H1 (cell line): ENCODE results near the gene DYNLT2. TPM values are rescaled to one million over a fixed set of nuclear protein-coding genes. Genes with fewer than 3 reads are reported as not detected.

Experiments
- CTCF ChIA-PET: fragments of 300-600 bp; sonication (Branson Sonifier 250); formaldehyde crosslinking; loops from one replicate; lab custom pipeline; 2021; ENCODE audit not compliant: partially characterized antibody; lab: Charles Lee
- POLR2A ChIA-PET: fragments of 300-600 bp; sonication (Branson Sonifier 250); formaldehyde crosslinking; loops from one replicate; lab custom pipeline; 2021; ENCODE audit warnings: inconsistent platforms; ENCODE audit not compliant: partially characterized antibody; lab: Charles Lee
- DNase-seq, 2 experiments: peaks; one replicate each; pipeline versions ENCODE4 v3.0.0 to v3.0.0-alpha.2; 2010 to 2022; ENCODE audit warnings: low spot score in 2 of 2, low read depth in 1 of 2, mixed read lengths in 1 of 2
- FAIRE-seq: peaks from 2 replicates; lab custom pipeline; 2011; peaks lifted over from hg19 to GRCh38; lab: Jason Lieb, UNC
- H2AFZ ChIP-seq: 2 replicates; pipeline ENCODE4 v1.8.1; 2012; ENCODE audit warnings: low read length, inconsistent platforms
- H2AK5ac ChIP-seq: 2 replicates; pipeline ENCODE4 v1.6.1; 2013; ENCODE audit warnings: low read depth, low read length
- H2BK120ac ChIP-seq: replicated peaks from 2 replicates; pipeline ENCODE3; 2013; ENCODE audit warnings: low read depth, low read length, inconsistent platforms
- H2BK12ac ChIP-seq: 2 replicates; pipeline ENCODE4 v1.6.1; 2013; ENCODE audit warnings: low read depth, low read length
- H2BK15ac ChIP-seq: 2 replicates; pipeline ENCODE4 v1.6.1; 2013; ENCODE audit warnings: low read length
- H2BK20ac ChIP-seq: 2 replicates; pipeline ENCODE4 v1.6.1; 2013; ENCODE audit warnings: low read length
- H2BK5ac ChIP-seq: 2 replicates; pipeline ENCODE4 v1.6.1; 2013; ENCODE audit warnings: low read depth, low read length
- H3K14ac ChIP-seq: 2 replicates; pipeline ENCODE4 v1.6.1; 2013; ENCODE audit warnings: inconsistent platforms; ENCODE audit not compliant: insufficient read length
- H3K18ac ChIP-seq: 2 replicates; pipeline ENCODE4 v1.6.1; 2013; ENCODE audit warnings: low read length; ENCODE audit errors: extremely low read depth
- H3K23ac ChIP-seq: 2 replicates; pipeline ENCODE4 v1.6.1; 2013; ENCODE audit warnings: inconsistent platforms; ENCODE audit not compliant: insufficient read length
- H3K23me2 ChIP-seq: 2 replicates; pipeline ENCODE4 v1.6.1; 2013; ENCODE audit warnings: low read depth, low read length
- H3K27ac ChIP-seq: 2 replicates; pipeline ENCODE4 v1.6.1; 2011; ENCODE audit warnings: low read depth, low read length, inconsistent platforms
- H3K27me3 ChIP-seq, 4 experiments: replicated peaks in 1 of 4; 1 replicate in 1 of 4; 2 replicates in 3 of 4; pipeline versions ENCODE4 v1.6.1 to v1.8.1; 2011 to 2013; ENCODE audit warnings: low read length in 3 of 4, mild to moderate bottlenecking in 3 of 4, inconsistent platforms in 2 of 4, mixed read lengths in 2 of 4, moderate library complexity in 1 of 4; ENCODE audit not compliant: control insufficient read depth in 3 of 4, insufficient read depth in 3 of 4; ENCODE audit errors: extremely low read depth in 1 of 4
- H3K36me3 ChIP-seq, 4 experiments: 2 replicates each; pipeline versions ENCODE4 v1.6.1 to v1.8.1; 2011 to 2013; ENCODE audit warnings: mild to moderate bottlenecking in 4 of 4, low read length in 3 of 4, moderate library complexity in 2 of 4, control low read depth in 1 of 4, inconsistent platforms in 1 of 4; ENCODE audit not compliant: insufficient read depth in 4 of 4, control insufficient read depth in 2 of 4
- H3K4ac ChIP-seq: replicated peaks from 2 replicates; pipeline ENCODE3; 2013; ENCODE audit warnings: low read length, low read depth, mixed read lengths, inconsistent platforms; ENCODE audit not compliant: insufficient read length
- H3K4me1 ChIP-seq, 4 experiments: replicated peaks in 1 of 4; 1 replicate in 1 of 4; 2 replicates in 3 of 4; pipeline versions ENCODE4 v1.6.1 to v1.8.1; 2011 to 2013; ENCODE audit warnings: low read length in 3 of 4, inconsistent platforms in 2 of 4, mixed read lengths in 1 of 4; ENCODE audit not compliant: insufficient read depth in 4 of 4, control insufficient read depth in 3 of 4
- H3K4me2 ChIP-seq, 2 experiments: 2 replicates each; pipeline versions ENCODE4 v1.6.1 to v1.8.1; 2011 to 2013; ENCODE audit warnings: low read depth in 2 of 2, low read length in 2 of 2, control low read depth in 1 of 2, inconsistent platforms in 1 of 2, mild to moderate bottlenecking in 1 of 2; ENCODE audit not compliant: insufficient read depth in 1 of 2
- H3K4me3 ChIP-seq, 4 experiments: fragments of 200-600, 300-600 bp in 1 of 4; sonication (generic), shearing (Covaris generic), sonication (Bioruptor Twin) in 1 of 4; 2 replicates each; pipeline versions ENCODE4 v1.5.1 to v1.8.1; 2011 to 2016; ENCODE audit warnings: low read length in 4 of 4, low read depth in 3 of 4, control low read depth in 2 of 4, inconsistent platforms in 2 of 4, mild to moderate bottlenecking in 2 of 4, mixed read lengths in 1 of 4, moderate library complexity in 1 of 4; ENCODE audit not compliant: insufficient read depth in 2 of 4; ENCODE audit errors: extremely low read depth in 1 of 4
- H3K56ac ChIP-seq: replicated peaks from 2 replicates; pipeline ENCODE3; 2013; ENCODE audit warnings: low read depth, mild to moderate bottlenecking, mixed read lengths, low read length, inconsistent platforms; ENCODE audit not compliant: insufficient read length
- H3K79me1 ChIP-seq: 2 replicates; pipeline ENCODE4 v1.6.1; 2013; ENCODE audit warnings: low read depth, low read length, control low read depth
- H3K79me2 ChIP-seq, 2 experiments: 2 replicates each; pipeline versions ENCODE4 v1.6.1 to v1.8.1; 2012 to 2013; ENCODE audit warnings: low read length in 2 of 2, mild to moderate bottlenecking in 2 of 2, inconsistent platforms in 1 of 2; ENCODE audit not compliant: insufficient read depth in 2 of 2, control insufficient read depth in 1 of 2
- H3K9ac ChIP-seq, 4 experiments: replicated peaks in 1 of 4; 1 replicate in 1 of 4; 2 replicates in 3 of 4; pipeline versions ENCODE4 v1.6.1 to v1.8.1; 2011 to 2013; ENCODE audit warnings: low read depth in 3 of 4, low read length in 3 of 4, control low read depth in 2 of 4, mild to moderate bottlenecking in 2 of 4, moderate library complexity in 2 of 4, inconsistent platforms in 1 of 4; ENCODE audit errors: extremely low read depth in 1 of 4
- H3K9me3 ChIP-seq, 2 experiments: 2 replicates each; pipeline versions ENCODE4 v1.6.1 to v1.8.1; 2012 to 2013; ENCODE audit warnings: mild to moderate bottlenecking in 2 of 2, moderate library complexity in 2 of 2, control low read depth in 1 of 2, inconsistent platforms in 1 of 2, low read depth in 1 of 2, low read length in 1 of 2, mixed read lengths in 1 of 2; ENCODE audit not compliant: insufficient read depth in 2 of 2
- H4K20me1 ChIP-seq, 2 experiments: replicated peaks in 1 of 2; 2 replicates each; pipeline versions ENCODE3 to v1.8.1; 2011 to 2013; ENCODE audit warnings: inconsistent platforms in 2 of 2, low read length in 2 of 2, mild to moderate bottlenecking in 1 of 2; ENCODE audit not compliant: insufficient read depth in 2 of 2, control insufficient read depth in 1 of 2
- H4K5ac ChIP-seq: 2 replicates; pipeline ENCODE4 v1.6.1; 2013; ENCODE audit warnings: low read length, low read depth, mixed read lengths, inconsistent platforms; ENCODE audit not compliant: insufficient read length
- H4K8ac ChIP-seq: 2 replicates; pipeline ENCODE4 v1.8.0; 2013; ENCODE audit warnings: mild to moderate bottlenecking, moderate library complexity, low read length, inconsistent platforms; ENCODE audit not compliant: insufficient read depth; ENCODE audit errors: extremely low read depth
- H4K91ac ChIP-seq: replicated peaks from 2 replicates; pipeline ENCODE3; 2013; ENCODE audit warnings: low read length, mixed read lengths, inconsistent platforms; ENCODE audit not compliant: insufficient read length
- PHF8 ChIP-seq: fragments of 200-600 bp; sonication (generic); conservative IDR thresholded peaks from 2 replicates; pipeline ENCODE4 v1.7.1; 2012; ENCODE audit warnings: low read depth, mild to moderate bottlenecking, inconsistent platforms, low read length, moderate library complexity
- WGBS, 2 experiments: shearing (Covaris generic) in 1 of 2; methylation state at CpG; one replicate each; pipeline versions ENCODE4 v1.1.6 to v1.1.7; 2013 to 2015; ENCODE audit warnings: low lambda C conversion rate in 2 of 2, mixed read lengths in 2 of 2, inconsistent platforms in 1 of 2, low coverage in 1 of 2, missing lambda C conversion rate in 1 of 2; ENCODE audit not compliant: insufficient replicate concordance in 2 of 2, insufficient coverage in 1 of 2, insufficient read length in 1 of 2; ENCODE audit errors: extremely low coverage in 1 of 2, missing lambda C conversion rate in 1 of 2; 5-methylcytosine and 5-hydroxymethylcytosine counted together
- polyA plus RNA-seq, 7 experiments: library from polyadenylated mRNA; depleted of rRNA in 3 of 7; stranded (reverse) in 5 of 7; unstranded in 2 of 7; fragments of >200 nt in 5 of 7; fragments of 200-250 nt in 2 of 7; gene quantifications; 1 replicate in 5 of 7; 2 replicates in 1 of 7; 4 replicates in 1 of 7; pipeline versions ENCODE4 v1.2.1 to v1.2.3, GENCODE V29; 2011 to 2013; ENCODE audit warnings: missing spikeins in 2 of 7, mixed read lengths in 2 of 7
- total RNA-seq: library from RNA; stranded (reverse); fragmentation: NEBNext Ultra II Directional; extraction: Animal tissue kit (Norgen Biotek cat#: 25700); gene quantifications from 2 replicates; pipeline ENCODE4 v1.2.1, GENCODE V29; 2021
- TF ChIP-seq, protein P1 (sequence below): IDR thresholded peaks from 2 replicates; pipeline ENCODE4 v1.6.1; 2012; ENCODE audit warnings: inconsistent platforms

Gene DYNLT2
- total and polyA plus RNA-seq, 2 of the 8 experiments (the other 6 are each of a cell fraction or from before 2014, with no cell fraction given) = 0.48 to 1.8 TPM

DNA sequence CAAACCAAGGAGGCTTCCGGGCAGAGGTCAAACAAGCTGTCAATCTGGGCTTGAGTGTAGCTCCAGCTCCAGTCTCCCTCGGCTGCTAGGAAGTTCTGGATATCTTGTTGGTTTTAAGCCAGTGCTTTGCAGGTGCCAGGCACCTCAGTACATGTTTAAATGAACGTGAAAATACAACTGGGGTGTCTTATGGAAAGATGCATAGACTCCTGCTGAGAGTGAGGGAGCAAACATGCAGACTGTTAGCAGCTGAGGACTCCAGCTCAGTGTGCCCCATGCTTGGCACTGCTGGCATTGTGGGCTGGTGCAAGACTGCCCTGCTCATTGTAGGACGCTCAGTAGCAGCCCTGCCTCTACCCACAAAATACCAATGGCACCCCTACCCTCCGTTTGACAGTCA is 28.5 kb upstream of the DYNLT2 start:
- no peak overlapping the region for H3K4me3 ChIP-seq
- H3K4me2 ChIP-seq = no peak overlapping the region
- H4K5ac ChIP-seq = no peak overlapping the region
- H3K4ac ChIP-seq = no peak overlapping the region
- no peak overlapping the region for H2BK12ac ChIP-seq
- no peak overlapping the region for H4K91ac ChIP-seq
- no peak overlapping the region for H2BK20ac ChIP-seq
- H3K56ac ChIP-seq = no peak overlapping the region
- H2AFZ ChIP-seq = no peak overlapping the region
- H3K23me2 ChIP-seq = no peaks in the 10 kb centered on the region
- TF ChIP-seq, protein P1, sequence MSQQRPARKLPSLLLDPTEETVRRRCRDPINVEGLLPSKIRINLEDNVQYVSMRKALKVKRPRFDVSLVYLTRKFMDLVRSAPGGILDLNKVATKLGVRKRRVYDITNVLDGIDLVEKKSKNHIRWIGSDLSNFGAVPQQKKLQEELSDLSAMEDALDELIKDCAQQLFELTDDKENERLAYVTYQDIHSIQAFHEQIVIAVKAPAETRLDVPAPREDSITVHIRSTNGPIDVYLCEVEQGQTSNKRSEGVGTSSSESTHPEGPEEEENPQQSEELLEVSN = no peak
- TF ChIP-seq PHF8 = no peak
- TF ChIP-seq, all 59 proteins: peak for 0
- H4K20me1 ChIP-seq = peaks cover 0 to 2% of the 10 kb centered on the region in 2 experiments
- FAIRE-seq (no peak), DNase-seq (peak in 1 of 2 experiments; percentile 6)
- H2BK15ac ChIP-seq = no peak overlapping the region
- no peak overlapping the region for H3K14ac ChIP-seq
- CTCF ChIA-PET = interaction anchor here (0.8 to 1.1 kb wide), 2 partner anchors 10 to 749 kb away, joined by 3 to 5 read pairs; no protein-coding TSS in a partner anchor
- no peaks in the 10 kb centered on the region for H3K79me1 ChIP-seq
- no peak overlapping the region for H3K23ac ChIP-seq
- no peak overlapping the region for H3K27ac ChIP-seq
- H4K8ac ChIP-seq = no peak overlapping the region
- WGBS, 2 experiments = 86% methylated on average over 5 of the region's 5 CpGs; no CpG with 5 or more reads in 1 of the 2 experiments
- no peak overlapping the region for H3K18ac ChIP-seq
- H3K79me2 ChIP-seq = no peaks in the 10 kb centered on the region
- H3K9me3 ChIP-seq = no peaks in the 10 kb centered on the region
- no peaks in the 10 kb centered on the region for H3K27me3 ChIP-seq
- POLR2A ChIA-PET = no interaction called here
- H2BK120ac ChIP-seq = no peak overlapping the region
- H3K4me1 ChIP-seq = no peaks in the 10 kb centered on the region
- H2BK5ac ChIP-seq = no peak overlapping the region
- H2AK5ac ChIP-seq = no peak overlapping the region
- H3K36me3 ChIP-seq = peaks cover 0 to 3% (median 0%) of the 10 kb centered on the region in 4 experiments; a peak in 1 of 8 replicates
- H3K9ac ChIP-seq = no peak overlapping the region
